Common myeloid progenitor, CD34-positive (primary cell): ENCODE measurements around the gene C5AR1.
"Not testable (repeated sequence)": the region's sequence is repeated elsewhere in the genome, so short reads cannot be mapped to it uniquely, and the experiment has no call there.

Experiments used
- CTCF ChIA-PET: fragments of 350-600 bp; sonication (Branson Sonifier 250); formaldehyde crosslinking; loops from one replicate; lab custom pipeline; 2021; ENCODE audit warnings: antibody characterized with exemption; lab: Charles Lee
- POLR2A ChIA-PET: fragments of 350-600 bp; sonication (Branson Sonifier 250); formaldehyde crosslinking; loops from one replicate; lab custom pipeline; 2021; ENCODE audit warnings: antibody characterized with exemption; lab: Charles Lee
- DNase-seq, 3 donors: peaks; one replicate each; pipeline versions ENCODE4 v3.0.0 to v3.0.0-alpha.2; 2013
- H3K27ac ChIP-seq, 2 experiments: 1 replicate in 1 of 2; 2 replicates in 1 of 2; pipeline ENCODE4 v1.7.0; 2013; ENCODE audit warnings: inconsistent platforms in 2 of 2, low read length in 2 of 2, mild to moderate bottlenecking in 2 of 2, low read depth in 1 of 2, moderate library complexity in 1 of 2; ENCODE audit not compliant: severe bottlenecking in 2 of 2, insufficient read depth in 1 of 2, poor library complexity in 1 of 2
- H3K27me3 ChIP-seq, 5 experiments: replicated peaks in 2 of 5; 1 replicate in 3 of 5; 2 replicates in 2 of 5; pipeline versions ENCODE4 v1.6.1 to v1.7.0; 2013; ENCODE audit warnings: low read length in 4 of 5, mild to moderate bottlenecking in 2 of 5, moderate library complexity in 2 of 5, inconsistent platforms in 1 of 5; ENCODE audit not compliant: insufficient read depth in 5 of 5, control insufficient read depth in 4 of 5
- H3K36me3 ChIP-seq, 4 experiments: 1 replicate in 2 of 4; 2 replicates in 2 of 4; pipeline versions ENCODE4 v1.6.1 to v1.7.0; 2013; ENCODE audit warnings: low read length in 3 of 4, control low read depth in 1 of 4, mild to moderate bottlenecking in 1 of 4; ENCODE audit not compliant: control insufficient read depth in 4 of 4, insufficient read depth in 4 of 4
- H3K4me1 ChIP-seq, 4 experiments: 1 replicate in 3 of 4; 2 replicates in 1 of 4; pipeline versions ENCODE4 v1.6.1 to v1.7.1; 2013; ENCODE audit warnings: low read length in 3 of 4, mild to moderate bottlenecking in 3 of 4, control low read depth in 1 of 4, inconsistent platforms in 1 of 4, moderate library complexity in 1 of 4; ENCODE audit not compliant: control insufficient read depth in 4 of 4, insufficient read depth in 4 of 4; ENCODE audit errors: control extremely low read depth in 1 of 4
- H3K4me3 ChIP-seq, 7 experiments: 1 replicate in 4 of 7; 2 replicates in 3 of 7; pipeline versions ENCODE4 v1.5.1 to v1.7.0; 2013; ENCODE audit warnings: mild to moderate bottlenecking in 7 of 7, low read length in 6 of 7, moderate library complexity in 6 of 7, inconsistent platforms in 2 of 7, low read depth in 2 of 7, control low read depth in 1 of 7; ENCODE audit not compliant: insufficient read depth in 4 of 7, control insufficient read depth in 1 of 7; ENCODE audit errors: extremely low read depth in 1 of 7
- H3K9me3 ChIP-seq, 5 experiments: 1 replicate in 4 of 5; 2 replicates in 1 of 5; pipeline versions ENCODE4 v1.6.1 to v1.7.1; 2013; ENCODE audit warnings: low read length in 4 of 5, mild to moderate bottlenecking in 2 of 5, inconsistent platforms in 1 of 5, low read depth in 1 of 5, moderate library complexity in 1 of 5; ENCODE audit not compliant: control insufficient read depth in 4 of 5, insufficient read depth in 2 of 5; ENCODE audit errors: control extremely low read depth in 1 of 5
- WGBS: methylation state at CpG from one replicate; pipeline ENCODE4 v1.1.5; 2013; ENCODE audit not compliant: insufficient coverage; 5-methylcytosine and 5-hydroxymethylcytosine counted together

Gene C5AR1

GRCh38 chr19:47356900-47357299, 47.2 kb downstream of the C5AR1 start:
- Histone ChIP-seq H3K36me3 (peaks cover 40 to 91% (median 59%) of the 10 kb centered on the region in 4 experiments), H3K4me3 (no peak overlapping the region), H3K9me3 (peaks cover 0 to 4% (median 0%) of the 10 kb centered on the region in 5 experiments), H3K27me3 (no peaks in the 10 kb centered on the region), H3K4me1 (no peaks in the 10 kb centered on the region), H3K27ac (no peak overlapping the region)
- WGBS: 98% methylated on average over 6 of the region's 6 CpGs
- POLR2A ChIA-PET: no interaction called here
- no peak for DNase-seq
- CTCF ChIA-PET: no interaction called here

GRCh38 chr19:47357788-47358680, 48.4 kb downstream of the C5AR1 start:
- Histone ChIP-seq H3K36me3 (peaks cover 40 to 89% (median 57%) of the 10 kb centered on the region in 4 experiments), H3K27ac (no peak overlapping the region)
- POLR2A ChIA-PET: interaction anchor here (0.6 kb wide), 1 partner anchor 8 kb away, joined by 9 read pairs; no protein-coding TSS in a partner anchor

GRCh38 chr19:47358936-47359335, 49.3 kb downstream of the C5AR1 start:
- Histone ChIP-seq H3K36me3 (peaks cover 35 to 89% (median 55%) of the 10 kb centered on the region in 4 experiments), H3K4me3 (no peak overlapping the region), H3K9me3 (peaks cover 0 to 4% (median 0%) of the 10 kb centered on the region in 5 experiments), H3K4me1 (no peaks in the 10 kb centered on the region), H3K27ac (no peak overlapping the region), H3K27me3 (no peaks in the 10 kb centered on the region)
- CTCF ChIA-PET: interaction anchor here (0.6 to 2.1 kb wide), 4 partner anchors 10 to 107 kb away, joined by 3 to 8 read pairs (median 4); partner anchors contain the start of gene DHX34
- POLR2A ChIA-PET: interaction anchor here (0.6 kb wide), 1 partner anchor 8 kb away, joined by 9 read pairs; no protein-coding TSS in a partner anchor
- WGBS: 97% methylated on average over 6 of the region's 6 CpGs
- DNase-seq: no peak

More at GRCh38 chr19:47357788-47358680, 48.4 kb downstream of the C5AR1 start:
- WGBS: 98% methylated on average over 25 of the region's 28 CpGs
- Histone ChIP-seq H3K9me3 (peaks cover 0 to 4% (median 0%) of the 10 kb centered on the region in 5 experiments), H3K27me3 (no peaks in the 10 kb centered on the region), H3K4me3 (no peak overlapping the region), H3K4me1 (no peaks in the 10 kb centered on the region)
- no peak for DNase-seq
- CTCF ChIA-PET: interaction anchor here (1.3 to 2.1 kb wide), 2 partner anchors 9 to 14 kb away, joined by 3 to 8 read pairs; partner anchors contain the start of gene DHX34

- CTCF ChIA-PET: no interaction called here
These were observed 52.7 kb downstream of the C5AR1 start for GRCh38 chr19:47362321-47362720.

GRCh38 chr19:47363758-47364531, 54.3 kb downstream of the C5AR1 start:
- no peaks in the 10 kb centered on the region for H3K27me3 ChIP-seq
- no peak overlapping the region for H3K27ac ChIP-seq
- WGBS: 92% methylated on average over 8 of the region's 13 CpGs
- no peak for DNase-seq
- POLR2A ChIA-PET: no interaction called here
- no peak overlapping the region for H3K4me3 ChIP-seq
- CTCF ChIA-PET: no interaction called here
- no peaks in the 10 kb centered on the region for H3K4me1 ChIP-seq
- H3K9me3 ChIP-seq: no peaks in the 10 kb centered on the region
- peaks cover 12 to 76% (median 39%) of the 10 kb centered on the region in 4 experiments for H3K36me3 ChIP-seq

More at GRCh38 chr19:47362321-47362720, 52.7 kb downstream of the C5AR1 start:
- no peak for DNase-seq
- Histone ChIP-seq H3K9me3 (peaks cover 0 to under 1% (median 0%) of the 10 kb centered on the region in 5 experiments), H3K27me3 (no peaks in the 10 kb centered on the region), H3K36me3 (peaks cover 19 to 87% (median 50%) of the 10 kb centered on the region in 4 experiments), H3K4me1 (no peaks in the 10 kb centered on the region), H3K27ac (no peak overlapping the region), H3K4me3 (no peak overlapping the region)
- WGBS: 96% methylated on average over 19 of the region's 21 CpGs
- POLR2A ChIA-PET: no interaction called here

GRCh38 chr19:47365455-47365854, 55.8 kb downstream of the C5AR1 start:
- H3K9me3 ChIP-seq, H3K27ac ChIP-seq, H3K4me3 ChIP-seq, H3K4me1 ChIP-seq, DNase-seq, POLR2A ChIA-PET, H3K27me3 ChIP-seq: not testable (repeated sequence)
- H3K36me3 ChIP-seq: peaks cover 5 to 70% (median 35%) of the 10 kb centered on the region in 4 experiments
- CTCF ChIA-PET: interaction anchor here (1.8 kb wide), 1 partner anchor 16 kb away, joined by 5 read pairs; the partner anchor contains the start of gene DHX34
- 98% methylated on average over 6 of the region's 10 CpGs for WGBS
